GM19324 (cell line): Measurements from ENCODE around the gene DLD.
"Not testable (repeated sequence)": the region's sequence is repeated elsewhere in the genome, so short reads cannot be mapped to it uniquely, and the experiment has no call there.

Experiments
- ATAC-seq: cut with Tn5 transposase; IDR thresholded peaks from one replicate; pipeline ENCODE4 v1.9.1; 2021; ENCODE audit warnings: mild to moderate bottlenecking, moderate library complexity; ENCODE audit not compliant: unreplicated experiment, low FRiP score

The DLD gene, protein sequence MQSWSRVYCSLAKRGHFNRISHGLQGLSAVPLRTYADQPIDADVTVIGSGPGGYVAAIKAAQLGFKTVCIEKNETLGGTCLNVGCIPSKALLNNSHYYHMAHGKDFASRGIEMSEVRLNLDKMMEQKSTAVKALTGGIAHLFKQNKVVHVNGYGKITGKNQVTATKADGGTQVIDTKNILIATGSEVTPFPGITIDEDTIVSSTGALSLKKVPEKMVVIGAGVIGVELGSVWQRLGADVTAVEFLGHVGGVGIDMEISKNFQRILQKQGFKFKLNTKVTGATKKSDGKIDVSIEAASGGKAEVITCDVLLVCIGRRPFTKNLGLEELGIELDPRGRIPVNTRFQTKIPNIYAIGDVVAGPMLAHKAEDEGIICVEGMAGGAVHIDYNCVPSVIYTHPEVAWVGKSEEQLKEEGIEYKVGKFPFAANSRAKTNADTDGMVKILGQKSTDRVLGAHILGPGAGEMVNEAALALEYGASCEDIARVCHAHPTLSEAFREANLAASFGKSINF

DNA sequence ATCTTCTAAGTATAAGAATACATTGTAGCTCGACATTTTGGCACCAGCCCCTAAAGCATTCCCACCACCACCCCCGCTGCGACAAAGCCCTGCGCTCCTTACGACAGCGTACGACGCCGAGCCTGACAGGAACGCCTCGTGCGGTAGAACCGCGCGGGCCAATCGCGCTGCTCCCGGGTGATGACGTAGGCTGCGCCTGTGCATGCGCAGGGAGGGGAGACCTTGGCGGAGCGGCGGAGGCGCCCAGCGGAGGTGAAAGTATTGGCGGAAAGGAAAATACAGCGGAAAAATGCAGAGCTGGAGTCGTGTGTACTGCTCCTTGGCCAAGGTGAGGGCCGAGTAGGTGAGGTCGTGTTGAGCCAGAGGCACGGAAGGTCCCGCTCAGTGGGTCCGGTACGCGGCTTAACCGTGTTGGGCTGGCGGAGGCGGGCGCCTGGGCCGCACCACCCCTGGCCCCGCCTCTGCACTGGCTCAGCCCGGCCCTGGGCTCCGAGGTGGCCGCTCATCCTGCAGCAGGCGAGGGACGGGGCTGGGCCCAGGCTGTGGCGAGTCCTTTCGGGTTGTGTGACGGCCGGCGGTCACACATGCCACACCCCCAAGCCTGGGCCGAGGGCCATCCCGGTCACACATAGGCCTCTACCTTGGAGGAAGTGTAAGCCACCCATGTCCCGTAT, at the start of gene DLD:
Gene DLD (plus strand): TSS at position 222 of the 674 bp plus-strand sequence. CDS start 68 bp downstream, at position 290.
- ATAC-seq: peak; percentile 100

DNA sequence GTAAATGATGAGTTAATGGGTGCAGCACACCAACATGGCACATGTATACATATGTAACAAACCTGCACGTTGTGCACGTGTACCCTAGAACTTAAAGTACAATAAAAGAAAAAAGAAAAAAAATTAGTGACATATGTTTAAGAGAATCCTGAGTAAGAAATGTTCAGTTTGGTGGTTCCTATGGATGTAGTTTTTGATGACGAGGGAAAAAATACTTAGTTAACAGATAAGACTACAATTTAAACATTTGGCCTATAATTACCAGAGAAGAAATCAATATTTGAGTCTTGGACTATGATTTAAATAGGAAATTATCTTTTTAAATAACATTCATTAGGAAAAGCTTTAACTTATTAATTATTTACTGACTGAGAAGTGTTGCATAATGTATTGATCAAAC, 48.8 kb upstream of the DLD start:
- ATAC-seq: no peak

DNA sequence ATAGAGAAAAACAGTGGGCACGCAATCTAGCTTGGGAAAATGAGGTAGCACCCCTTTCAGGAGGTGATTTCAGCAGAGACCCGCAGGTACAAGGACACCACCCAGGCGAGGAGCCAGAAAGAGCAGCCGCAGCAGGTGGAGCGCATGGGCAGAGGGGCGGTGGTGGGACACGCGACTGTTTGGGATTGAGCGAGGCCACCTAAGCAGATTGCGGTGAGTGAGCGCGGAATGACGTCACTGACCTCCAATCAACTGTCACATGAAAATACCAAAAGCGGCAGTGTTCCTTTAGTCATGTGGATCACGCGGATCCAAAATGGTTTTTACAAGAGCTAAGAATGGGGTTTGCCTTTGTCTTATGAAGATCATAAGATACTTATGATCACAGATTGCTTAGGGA, 47.8 kb upstream of the DLD start:
- no peak for ATAC-seq

DNA sequence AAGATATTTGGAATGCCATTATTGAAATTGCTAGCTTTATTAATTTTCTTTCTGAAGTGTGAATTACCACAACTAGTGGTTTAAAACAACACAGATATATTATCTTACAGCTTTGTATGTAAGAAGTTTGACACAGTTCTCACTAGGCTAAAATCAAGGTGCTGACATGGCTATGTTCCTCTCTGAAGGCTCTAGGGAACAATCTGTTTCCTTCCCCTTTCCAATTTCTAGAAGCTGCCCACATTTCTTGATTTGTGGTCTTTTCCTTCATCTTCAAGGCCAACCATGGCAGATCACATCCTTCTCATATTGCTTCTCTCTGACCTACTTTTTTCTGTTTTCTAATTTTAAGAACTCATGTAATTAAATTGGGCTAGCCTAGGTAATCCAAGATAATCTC, 44.7 kb upstream of the DLD start:
- ATAC-seq: no peak

DNA sequence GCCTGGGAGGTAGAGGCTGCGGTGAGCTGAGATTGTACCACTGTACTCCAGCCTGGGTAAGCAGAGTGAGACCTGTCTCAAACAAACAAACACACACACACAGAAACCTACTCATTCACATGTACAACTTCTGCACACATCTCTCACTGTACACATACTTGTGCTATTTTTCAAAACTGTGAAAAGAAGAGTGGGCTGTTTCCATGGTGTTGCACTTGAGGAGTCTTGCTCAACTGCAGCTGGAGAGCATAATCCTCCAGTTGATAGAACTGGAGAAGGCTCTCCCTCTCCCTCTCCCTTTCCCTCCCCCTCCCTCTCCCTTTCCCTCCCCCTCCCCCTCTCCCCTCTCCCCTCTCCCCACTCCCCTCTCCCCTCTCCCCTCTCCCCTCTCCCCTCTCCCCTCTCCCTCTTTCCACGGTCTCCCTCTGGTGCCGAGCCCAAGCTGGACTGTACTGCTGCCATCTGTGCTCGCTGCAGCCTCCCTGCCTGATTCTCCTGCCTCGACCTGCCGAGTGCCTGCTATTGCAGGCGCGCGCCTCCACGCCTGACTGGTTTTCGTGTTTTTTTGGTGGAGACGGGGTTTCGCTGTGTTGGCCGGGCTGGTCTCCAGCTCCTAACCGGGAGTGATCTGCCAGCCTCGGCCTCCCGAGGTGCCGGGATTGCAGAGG, 43.7 kb upstream of the DLD start:
- ATAC-seq: no peak

DNA sequence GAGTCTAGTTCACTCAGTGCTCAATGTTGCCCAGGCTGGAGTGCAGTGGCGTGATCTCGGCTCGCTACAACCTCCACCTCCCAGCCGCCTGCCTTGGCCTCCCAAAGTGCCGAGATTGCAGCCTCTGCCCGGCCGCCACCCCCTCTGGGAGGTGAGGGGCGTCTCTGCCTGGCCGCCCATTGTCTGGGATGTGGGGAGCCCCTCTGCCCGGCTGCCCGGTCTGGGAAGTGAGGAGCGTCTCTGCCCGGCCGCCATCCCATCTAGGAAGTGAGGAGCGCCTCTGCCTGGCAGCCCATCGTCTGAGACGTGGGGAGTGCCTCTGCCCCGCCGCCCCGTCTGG, 43.2 kb upstream of the DLD start:
- not testable (repeated sequence) for ATAC-seq

DNA sequence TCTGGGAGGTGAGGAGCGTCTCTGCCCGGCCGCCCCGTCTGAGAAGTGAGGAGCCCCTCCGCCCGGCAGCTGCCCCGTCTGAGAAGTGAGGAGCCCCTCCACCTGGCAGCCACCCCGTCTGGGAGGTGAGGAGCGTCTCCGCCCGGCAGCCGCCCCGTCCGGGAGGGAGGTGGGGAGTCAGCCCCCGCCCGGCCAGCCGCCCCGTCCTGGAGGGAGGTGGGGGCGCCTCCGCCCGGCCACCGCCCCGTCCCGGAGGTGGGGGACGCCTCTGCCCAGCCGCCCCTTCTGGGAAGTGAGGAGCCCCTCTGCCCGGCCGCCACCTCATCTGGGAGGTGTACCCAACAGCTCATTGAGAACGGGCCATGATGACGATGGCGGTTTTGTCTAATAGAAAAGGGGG, 42.8 kb upstream of the DLD start:
- ATAC-seq: not testable (repeated sequence)

DNA sequence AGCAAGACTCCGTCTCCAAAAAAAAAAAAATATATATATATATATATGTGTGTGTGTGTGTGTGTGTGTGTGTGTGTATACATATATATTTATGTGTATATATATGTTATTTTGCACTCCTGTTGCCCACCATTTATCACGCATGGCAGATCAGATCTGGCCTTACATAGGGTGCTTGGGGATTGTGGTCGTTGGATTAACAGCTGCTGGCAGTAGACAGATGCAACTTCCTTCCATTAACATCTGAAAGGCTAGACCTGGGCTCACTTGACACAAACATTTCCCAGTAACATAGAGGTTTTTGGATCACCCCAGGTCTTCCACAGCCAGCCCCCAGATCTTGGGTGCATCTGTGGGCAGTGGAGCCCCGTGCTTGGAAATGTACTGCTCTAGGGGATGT, 40.8 kb upstream of the DLD start:
- ATAC-seq: no peak

DNA sequence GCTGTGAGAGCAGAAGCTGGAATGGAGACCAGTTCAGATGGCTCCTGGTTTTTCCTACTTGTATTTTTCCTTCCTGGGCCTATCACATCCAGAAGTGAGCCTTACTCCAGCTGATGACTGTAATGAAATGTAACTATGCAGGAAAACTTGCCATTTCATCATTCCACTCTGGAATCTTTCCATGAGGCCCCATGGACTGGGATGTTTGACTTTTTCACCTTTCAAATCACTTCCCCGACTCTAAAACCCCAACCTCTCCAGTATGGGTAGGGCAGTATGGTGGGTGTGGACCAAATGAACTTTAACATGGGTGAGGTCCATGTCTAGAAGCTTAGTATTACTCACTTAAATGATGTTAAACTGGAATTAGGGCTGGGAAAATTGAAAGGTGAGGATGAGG, 40.3 kb upstream of the DLD start:
- no peak for ATAC-seq

DNA sequence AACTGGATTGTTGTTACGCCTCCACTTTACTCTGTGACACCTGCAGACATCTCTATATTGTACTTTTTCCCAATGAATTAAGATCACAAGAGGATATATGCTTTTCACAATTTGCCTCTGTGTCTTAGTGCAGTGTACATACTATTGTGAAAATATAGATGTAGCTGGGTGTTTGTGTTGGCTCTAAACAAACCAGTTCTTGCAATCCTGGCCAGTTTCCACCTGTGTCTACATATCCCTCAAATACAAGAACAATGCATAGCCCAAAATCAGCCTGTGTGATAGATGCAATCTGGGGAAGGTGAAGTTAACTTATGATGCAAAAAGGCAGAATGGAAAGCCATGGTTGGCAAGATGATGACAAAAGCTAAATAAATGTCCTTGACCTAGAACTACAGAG, 36.5 kb upstream of the DLD start:
- no peak for ATAC-seq

DNA sequence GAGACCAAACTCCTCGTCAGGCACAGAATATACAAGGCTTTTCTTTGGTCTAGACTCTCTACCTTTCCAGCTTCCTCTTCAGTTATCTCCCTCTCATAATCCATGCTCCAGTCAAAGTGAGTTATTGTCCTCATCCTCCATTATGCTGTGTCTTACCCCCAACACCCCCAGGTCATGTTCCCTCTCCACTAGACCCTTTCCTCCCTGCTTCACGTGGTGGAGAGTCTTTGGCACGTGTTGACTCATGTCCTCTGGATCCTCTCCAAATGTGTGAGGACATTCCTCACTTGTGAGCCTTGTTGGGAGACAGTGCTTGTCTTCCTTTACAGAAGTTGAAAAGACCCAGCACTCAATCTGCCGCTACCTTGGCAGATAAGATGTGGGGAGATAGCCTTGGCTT, 36.0 kb upstream of the DLD start:
- ATAC-seq: no peak

DNA sequence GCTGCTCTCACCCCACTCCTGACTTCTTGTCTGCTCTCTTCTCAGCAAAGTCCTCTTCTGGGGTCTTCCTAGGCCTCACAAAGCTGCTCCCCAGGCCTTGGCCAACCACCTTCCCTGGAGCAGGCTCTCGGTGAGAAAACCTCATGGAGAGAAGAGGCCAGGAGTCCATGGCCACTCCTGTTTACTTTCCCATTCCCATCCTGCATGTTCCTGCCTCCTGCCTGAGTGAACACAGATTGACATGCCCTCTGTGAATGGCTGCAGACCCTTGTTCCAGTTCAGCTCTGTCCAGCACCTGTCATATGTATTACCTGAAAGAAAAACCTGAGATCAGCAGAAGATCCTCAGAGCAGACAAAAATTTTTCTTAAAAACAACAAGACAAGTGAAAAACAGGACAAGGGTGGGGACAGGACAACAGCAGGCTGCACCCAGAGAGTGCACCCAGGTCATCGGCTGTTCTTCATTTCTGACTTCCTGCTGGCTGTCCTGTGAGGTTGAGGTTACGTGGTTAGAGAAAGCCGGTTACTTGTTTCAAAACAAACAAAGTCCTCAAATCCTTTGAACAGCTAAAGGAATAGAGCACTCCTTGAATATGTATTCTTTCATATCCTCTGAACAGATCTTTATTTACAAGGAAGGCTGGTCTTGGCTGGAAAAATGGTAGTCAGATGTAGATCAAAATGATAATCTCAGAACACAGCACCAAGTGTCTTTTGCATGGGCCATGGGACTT, 34.0 kb upstream of the DLD start:
- ATAC-seq: no peak

DNA sequence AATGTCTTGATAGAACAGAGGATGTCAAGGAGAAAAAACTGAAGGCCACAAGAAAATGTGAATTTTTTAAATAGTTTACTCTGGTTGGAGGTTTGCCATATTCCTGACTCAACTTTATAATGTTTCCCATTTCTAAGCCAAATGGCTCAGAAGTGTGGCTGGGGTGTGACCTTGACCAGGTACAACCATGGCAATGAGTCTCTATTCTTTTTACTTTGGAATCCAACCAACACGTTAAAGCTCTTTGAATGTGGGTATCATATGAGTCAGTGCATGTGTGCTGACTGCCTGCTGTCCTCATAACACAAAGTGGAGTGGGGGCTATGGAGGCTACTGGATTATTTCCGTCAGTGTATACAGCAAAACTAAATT, 33.5 kb upstream of the DLD start:
- no peak for ATAC-seq

DNA sequence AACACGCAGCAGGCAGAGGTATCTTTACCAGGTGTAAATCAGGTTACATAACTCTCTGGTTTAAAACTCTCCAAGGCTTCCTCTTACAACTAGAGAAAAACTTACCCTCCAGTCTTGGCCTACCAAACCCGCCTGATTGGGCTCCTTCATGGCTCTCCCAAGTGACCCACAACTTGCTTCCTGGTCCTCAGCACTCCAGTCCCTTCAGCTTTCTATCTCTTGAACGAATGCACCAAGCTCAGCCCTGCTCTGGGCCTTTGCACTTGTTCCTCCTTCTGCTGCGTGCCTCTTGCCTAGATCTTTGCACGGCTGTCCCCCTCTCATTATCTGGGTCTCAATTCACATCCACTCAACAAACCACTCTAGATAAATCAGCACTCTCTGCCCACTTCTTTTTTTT, 32.7 kb upstream of the DLD start:
- ATAC-seq: no peak

DNA sequence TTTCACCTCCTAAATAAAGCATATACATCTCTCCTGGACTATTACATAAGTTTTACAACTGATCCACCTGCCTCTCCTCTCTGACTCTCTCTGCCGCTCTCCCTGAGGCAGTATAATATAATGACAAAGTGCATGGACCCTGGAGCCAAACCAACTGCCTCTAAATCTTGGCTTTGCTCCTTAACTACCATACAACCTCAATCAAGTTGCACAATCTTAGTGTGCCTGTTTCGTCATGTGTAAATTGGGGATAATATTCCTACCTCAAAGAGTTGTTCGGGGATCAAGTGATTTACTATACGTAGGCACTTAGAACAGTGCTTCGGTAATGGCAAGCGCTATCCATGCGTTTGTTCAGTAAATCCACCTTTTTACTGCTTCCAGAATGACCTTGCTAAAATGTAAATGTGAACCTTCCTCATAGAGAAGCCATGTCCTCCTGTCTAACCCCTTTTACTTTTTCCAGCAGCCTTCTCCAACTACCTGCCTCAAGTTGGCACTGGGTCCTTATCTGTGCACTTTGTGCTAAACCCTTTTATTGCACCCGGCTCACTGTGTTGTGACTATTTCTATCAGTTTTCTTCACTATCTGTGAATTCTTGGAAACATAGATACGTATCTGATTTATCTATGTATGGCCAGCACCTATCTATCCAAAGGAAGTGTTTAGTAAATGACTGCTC, 30.6 kb upstream of the DLD start:
- ATAC-seq: no peak

DNA sequence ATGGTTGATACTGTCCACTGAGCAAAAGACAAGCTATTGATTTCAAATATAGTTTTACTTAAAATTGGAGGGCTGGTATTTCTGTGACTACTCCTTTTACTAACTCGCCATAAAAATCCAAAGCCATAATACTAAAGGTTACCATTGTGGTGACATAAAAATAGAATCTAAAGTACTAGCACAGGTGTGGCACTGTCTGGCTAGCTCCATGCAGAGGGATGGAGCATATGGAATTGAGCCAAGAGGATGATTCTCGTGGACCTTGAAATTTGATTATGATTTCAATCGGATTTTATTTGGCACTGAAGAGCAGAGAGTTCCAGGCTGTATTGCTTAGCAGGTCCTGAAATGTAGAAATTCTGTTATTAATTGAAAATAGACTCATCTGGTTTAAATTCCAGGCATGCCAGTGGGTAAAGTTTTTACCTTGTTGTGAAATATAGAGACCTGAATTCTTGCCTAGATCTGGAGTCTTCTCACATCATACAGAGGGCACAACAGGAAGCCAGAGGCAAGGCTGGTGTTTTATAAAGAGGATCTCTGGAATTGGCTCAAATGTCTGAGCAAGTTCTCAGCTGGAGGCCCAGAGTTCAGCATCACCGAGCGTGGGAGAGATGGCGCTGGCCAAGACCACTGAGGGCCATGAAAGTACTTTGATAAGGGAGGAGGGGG, 29.9 kb upstream of the DLD start:
- ATAC-seq: no peak

DNA sequence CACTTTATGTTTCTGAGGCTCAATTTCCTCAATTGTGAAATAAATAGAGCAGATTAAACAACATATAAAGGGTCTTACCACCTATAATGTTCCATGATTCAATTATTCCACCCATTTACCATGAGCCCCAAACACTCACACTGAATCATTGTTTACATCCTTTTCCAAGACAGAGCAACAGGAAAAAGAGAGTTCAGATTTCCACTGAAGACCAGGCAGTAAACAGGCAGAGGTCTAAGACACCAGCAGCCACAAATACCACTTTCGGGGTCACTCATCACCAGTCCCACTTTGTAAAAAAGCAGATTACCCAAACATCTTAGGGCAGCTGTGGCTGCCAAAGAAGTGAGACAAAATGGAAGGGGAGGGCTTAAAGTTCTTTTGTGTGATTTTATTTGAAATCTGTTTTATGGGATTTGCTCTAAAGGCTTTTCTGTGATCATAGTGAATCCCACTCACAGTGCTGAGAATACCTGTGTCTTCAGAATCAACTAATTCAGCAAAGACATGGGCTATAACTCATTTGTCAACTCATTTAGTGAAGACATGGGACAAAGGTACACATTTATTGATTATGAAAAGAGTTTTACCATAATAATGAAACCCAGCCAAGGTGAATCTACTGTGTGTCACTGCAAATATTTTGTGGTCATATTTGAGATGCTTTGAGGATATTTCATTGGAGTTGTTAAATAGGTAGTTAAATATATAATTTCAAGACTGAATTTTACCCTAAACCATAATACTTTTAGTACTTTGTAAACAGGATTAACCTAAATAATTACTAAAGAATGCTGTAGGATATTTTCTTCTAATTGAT, 24.8 kb upstream of the DLD start:
- no peak for ATAC-seq

DNA sequence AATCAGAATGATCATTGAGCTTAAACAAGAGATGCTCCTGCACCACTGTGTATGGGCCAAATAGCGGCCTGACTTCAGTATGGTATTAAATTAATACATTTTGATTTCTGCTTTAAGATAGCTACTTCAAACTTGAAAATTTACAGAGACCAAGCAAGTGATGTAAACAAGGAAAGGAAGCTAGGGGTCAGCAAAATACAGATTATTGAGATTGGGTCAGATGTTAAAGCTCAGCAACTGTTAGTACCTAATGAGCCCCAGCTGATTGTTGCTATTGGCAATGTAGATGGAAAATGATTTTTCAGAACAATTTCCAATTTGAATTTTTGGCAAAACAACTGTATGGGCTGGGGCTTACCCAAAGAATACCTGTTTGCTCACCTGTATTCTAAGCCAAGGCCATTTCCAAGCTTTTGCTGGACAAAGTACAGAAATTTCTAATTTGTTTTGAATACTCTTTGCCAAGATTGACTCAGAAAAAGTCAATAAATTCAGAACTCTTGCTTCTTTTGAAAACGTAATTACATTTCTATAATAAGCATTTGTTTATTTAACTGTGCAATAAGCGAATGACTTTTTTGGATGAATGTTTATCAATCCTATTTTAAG, 23.0 kb upstream of the DLD start:
- no peak for ATAC-seq
